Left ventricle myocardium superior (tissue), 1 donor: ENCODE results near the gene GFPT2. TPM values are rescaled to one million over a fixed set of nuclear protein-coding genes. Genes with fewer than 3 reads are reported as not detected.

Experiments
- ATAC-seq: fragments of 200-7000 bp; cut with Tn5 transposase; one replicate; pipeline ENCODE4 v1.9.1; 2020; ENCODE audit warnings: mild to moderate bottlenecking, moderate library complexity
- DNase-seq: peaks from one replicate; pipeline ENCODE4 v3.0.0-alpha.2; 2020
- intact Hi-C: fragments of 100-400 bp; cut with micrococcal nuclease; formaldehyde crosslinking; loops from one replicate; pipeline ENCODE4 v1.11.0; 2022
- total RNA-seq: library from RNA; stranded (reverse); fragmentation: NEBNext Ultra II Directional; extraction: Animal tissue kit (Norgen Biotek cat#: 25700); gene quantifications from one replicate; pipeline ENCODE4 v1.2.1, GENCODE V29; 2021
- donor health status: DM: no; HTN: yes; CAD: no; lungs with severe emphysema.

Gene GFPT2
- total RNA-seq, 1 donor from 2014 or later, result 15.3 TPM

DNA sequence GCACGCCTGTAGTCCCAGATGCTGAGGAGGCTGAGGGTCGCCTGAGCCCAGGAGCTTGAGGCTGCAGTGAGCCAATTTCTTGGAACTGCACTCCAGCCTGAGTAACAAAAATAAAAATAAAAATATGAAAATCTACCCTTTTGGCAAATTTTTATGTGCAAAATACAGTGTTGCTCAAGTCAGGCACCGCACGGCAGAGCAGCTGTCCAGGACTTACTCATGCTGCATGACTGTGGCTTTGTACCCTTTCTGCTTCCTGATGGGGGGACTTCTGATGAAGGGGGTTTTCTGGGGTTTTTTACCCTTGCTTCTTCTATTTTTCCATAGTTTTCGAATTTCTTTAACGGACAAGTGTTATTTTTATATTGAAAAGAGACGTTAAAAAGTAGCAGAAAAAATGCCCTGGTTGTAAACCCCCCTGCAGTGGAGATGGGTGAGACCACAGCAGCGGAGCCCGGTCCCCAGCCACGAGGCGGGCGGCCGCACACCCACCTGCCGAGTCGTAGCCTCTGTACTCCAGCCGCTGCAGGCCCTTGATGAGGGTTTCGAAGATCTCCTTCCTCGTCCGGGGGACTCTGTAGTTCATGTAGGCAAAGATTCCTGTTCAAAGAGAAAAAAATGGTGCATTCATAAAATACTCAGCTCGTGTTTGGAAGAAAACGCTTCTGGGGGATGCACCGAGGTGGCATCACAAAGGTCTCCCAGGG lies 15.0 kb downstream of the GFPT2 start:
- ATAC-seq, result no peak
- intact Hi-C loops, result no loop called here
- no peak for DNase-seq

DNA sequence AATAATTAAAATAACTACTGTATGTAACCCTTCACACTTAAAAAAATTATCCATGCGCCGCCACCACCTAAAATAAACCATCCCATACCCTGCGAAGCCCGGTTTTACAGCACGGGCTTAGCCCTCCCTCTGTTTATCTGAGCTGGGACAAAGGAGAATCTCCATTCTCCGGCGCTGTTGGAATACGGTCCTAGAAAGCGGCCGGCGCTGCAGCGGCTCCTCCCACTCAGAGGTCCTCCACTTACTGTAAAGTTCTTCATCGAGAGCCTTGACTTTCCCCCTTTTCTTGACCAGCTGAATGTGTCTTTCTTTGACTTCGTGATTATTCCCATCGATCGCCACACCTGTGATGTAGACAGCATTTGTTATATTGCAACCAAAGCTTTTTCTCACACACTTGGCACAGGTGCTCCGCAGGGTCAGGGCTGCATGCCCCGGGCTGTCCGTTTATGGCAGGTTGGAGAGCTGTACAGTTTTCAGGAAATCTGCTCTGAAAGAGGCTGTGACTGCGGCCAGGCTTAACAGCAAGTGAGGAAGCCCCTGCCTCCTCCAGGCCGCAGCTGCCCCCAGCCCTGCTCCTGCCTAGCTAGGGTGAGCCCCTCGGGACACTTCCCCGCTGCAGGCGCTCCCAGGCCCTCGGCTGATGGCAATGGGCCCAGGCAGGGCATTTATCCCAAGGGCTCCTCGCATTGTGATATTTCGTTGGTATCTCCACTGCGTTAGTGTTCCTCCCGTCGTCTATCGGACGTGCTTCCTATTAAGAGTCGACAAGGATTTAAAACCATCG lies 16.7 kb downstream of the GFPT2 start:
- ATAC-seq (no peak), DNase-seq (peak; percentile 19)
- intact Hi-C loops, result no loop called here

DNA sequence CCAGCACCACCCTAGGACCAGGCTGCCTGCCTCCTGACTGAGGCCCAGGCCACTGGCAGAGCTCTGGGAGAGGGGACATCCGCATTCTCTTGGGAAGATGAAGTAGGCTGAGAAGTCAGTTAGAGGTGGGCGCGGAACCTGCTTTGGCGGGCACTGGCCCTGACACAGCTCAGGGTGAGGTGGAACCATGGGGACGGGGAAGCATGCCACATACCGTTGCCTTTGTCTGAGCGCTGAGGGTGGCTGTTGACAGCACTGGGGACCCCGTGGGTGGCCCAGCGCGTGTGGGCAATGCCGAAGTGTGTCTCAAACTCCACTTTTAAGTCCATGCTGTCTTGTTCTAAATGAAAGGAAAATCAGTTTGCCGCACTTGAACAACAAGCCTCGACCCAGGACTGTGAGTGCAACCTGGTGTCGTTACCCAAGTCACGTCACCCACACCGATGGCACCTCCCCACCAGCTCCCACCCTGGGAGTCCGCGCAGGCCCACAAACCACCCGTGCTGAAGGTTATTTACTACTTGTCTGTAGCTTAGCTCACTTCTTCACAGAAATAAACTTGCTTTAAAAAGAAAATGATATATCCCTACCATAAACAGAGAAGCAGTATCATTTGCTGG lies 17.4 kb downstream of the GFPT2 start:
- DNase-seq (no peak), ATAC-seq (no peak)
- intact Hi-C loops, result no loop called here

DNA sequence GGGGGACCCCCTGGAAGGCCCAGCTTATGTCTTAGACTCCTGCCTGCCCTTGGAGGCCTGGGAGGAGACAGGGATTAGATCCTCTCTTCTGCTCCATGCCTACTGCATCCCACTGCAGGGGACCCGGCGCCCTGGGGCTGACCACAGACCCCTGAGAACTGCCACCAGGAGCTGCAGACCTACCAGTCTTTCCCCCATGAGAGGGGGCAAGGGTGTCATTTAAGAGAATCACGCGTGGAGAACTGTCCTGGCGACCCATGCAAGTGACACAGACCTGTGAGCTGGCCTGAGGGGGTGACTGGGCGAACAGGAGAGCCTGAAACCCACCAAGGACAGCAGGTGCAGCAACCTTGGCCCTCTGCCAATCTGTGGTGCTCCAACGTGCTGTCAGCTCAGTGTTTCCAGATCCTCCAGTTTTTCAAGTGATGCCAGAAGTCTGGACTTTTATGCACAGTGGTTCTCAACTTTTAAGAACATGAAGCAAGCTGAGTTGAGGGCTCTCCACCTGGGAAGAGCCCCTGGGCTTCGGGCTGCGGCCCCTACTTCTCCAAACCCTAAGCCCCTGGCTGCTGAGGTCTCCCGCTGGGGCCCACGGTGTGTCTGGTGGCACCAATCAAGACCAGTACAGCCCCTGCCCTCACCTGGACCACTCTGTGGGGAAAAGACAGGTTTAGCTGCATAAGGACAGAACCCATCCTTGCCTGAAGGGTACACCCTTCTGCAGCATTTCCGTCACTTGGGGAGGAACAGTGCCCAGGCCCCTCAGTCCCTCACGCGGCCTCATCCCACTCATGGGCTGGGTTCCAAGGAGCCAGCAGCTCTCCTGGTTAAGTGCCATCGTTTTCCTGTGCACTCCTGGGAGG lies 18.2 kb downstream of the GFPT2 start:
- ATAC-seq (no peak), DNase-seq (no peak)
- intact Hi-C loops, result no loop called here

DNA sequence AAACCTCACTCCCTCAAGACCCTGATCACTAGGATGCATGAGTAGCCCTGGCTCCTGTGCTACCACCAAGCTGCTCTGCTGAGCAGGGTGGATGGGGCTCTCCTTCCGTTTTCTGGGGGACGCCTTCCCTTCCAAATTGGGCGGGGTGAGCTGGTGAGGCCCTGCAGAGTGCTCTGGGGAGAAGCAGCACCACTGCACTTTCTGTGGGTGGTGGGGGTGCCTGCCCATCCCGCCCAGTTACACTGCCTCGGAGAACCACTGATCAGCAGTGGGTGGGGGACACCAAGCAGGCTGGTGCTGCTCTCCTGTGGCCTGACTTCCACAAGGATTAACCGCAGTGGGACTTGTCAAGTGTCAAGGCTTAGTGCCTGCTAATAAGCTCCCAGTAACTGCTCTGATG lies 19.0 kb downstream of the GFPT2 start:
- ATAC-seq (no peak), DNase-seq (no peak)
- intact Hi-C loops, result no loop called here

DNA sequence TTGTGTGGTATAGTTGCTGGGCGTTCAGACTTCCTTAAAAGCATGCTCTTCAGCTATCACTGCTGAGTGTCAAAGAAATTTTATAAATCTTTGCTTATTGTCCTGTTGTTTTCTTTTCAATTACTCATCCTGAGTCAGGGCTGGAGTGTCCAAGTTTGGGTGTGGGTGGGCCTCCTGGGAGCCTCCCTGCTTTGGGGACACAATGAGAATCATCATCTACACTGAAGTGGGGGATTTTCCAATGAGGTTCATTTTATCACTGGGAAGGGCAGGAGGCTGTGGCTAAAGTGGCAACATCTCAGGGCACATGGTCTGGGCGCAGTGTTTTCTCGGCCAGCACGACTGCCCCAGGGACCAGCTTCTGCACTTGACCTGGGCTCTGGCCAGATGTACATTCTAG lies 19.5 kb downstream of the GFPT2 start:
- no peak for DNase-seq
- peak; percentile 2 for ATAC-seq
- intact Hi-C loops, result no loop called here

DNA sequence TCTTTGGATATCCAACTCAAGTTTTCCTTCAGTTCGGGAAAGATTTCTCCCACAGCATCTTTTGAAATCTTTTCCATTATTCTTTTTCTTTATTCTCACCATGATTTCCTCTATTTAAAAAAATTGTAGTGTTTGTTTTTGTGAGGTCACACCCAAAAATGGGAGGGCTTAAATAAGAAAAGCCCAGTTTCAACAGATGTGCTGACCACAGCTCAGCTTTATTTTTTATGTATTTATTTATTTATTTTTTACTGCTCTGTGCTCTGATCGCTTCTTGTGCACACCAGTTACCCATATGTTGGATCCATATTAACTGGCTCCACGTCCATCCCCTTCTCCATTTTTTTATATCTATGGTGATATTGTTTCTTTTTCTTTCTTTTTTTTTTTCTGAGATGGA lies 20.3 kb downstream of the GFPT2 start:
- ATAC-seq, result no peak
- intact Hi-C loops, result no loop called here

DNA sequence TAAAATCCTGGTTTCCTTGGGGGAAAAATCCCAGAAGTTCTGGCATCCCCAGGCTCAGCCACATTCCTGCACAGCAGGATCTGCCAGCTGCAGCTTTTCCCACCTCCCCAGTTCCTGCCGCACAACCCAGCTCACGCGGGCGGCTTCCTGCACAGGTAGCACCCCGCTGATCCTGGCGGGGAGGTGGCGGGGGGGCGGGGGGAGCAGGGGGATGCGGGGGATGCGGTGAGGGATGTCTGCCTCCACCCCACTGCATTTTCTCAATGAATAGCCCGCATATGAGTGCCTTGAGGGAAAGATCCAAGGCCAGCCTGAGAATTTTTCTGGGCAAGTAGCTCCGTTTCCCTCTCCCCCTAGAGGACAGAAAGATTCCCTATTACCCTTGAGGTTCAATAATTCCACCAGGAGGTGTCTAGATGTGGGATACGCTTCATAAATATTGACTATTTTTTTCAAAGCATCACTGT lies 21.1 kb downstream of the GFPT2 start:
- DNase-seq, result no peak
- ATAC-seq, result no peak
- intact Hi-C loops, result no loop called here

More for the DNA sequence above, 20.3 kb downstream of the GFPT2 start:
- DNase-seq, result no peak

DNA sequence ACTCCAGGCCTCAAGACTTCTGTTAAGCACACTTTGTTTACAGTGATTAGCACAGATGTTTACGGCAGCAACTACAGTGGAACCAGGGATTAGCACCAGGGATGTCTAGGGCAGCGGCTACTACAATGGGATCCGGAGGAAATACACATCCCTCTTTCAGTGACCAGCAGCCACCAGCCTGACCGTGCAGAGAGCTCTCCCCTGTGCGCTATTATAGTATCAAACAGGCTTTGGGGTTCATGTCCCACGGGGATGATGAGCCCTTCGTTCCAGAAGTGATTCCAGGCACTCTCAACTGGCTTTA lies 21.5 kb downstream of the GFPT2 start:
- no peak for DNase-seq

DNA sequence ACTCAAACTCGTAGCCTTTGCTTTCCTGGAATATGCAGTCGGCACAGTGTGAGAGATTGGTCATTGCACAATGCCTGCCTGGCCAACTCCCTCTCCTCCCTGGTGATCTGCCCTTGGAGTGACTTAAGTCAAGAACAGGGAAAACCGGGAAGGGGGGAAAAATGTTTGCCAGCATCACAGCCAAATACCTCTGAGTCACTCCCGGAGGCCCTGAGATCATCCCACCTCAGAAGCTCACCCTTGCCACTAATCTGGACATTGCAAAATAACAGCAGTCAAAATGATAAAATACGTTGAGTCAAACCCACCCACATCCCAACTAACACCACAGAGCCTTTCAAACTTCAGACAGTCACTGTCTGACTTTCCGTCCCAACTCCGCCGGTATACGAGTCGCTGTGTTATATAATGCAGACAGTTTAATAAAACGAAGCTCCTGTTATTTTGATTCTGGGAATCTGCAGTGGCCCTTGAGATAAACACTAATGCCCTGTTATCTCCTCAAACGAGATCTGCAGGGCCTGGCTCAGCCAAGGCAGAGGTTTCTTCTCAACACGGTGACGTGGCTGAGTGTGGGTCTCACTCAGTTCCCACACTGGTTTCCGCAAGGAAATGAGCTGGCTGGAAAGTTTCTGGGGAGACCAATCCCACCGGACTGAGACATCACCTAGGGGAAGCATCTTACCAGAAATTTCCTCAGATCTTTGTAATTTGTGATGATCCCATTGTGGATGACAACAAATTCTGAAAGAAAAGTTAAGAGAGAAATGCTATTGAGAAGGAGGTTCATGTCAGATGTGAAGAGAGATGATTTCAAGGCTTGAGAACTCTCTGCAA lies 22.1 kb downstream of the GFPT2 start:
- ATAC-seq, result peak; percentile 89
- intact Hi-C loops, result no loop called here
- DNase-seq, result peak; percentile 60

More for the DNA sequence above, 21.5 kb downstream of the GFPT2 start:
- intact Hi-C loops, result no loop called here
- ATAC-seq, result peak; percentile 2

DNA sequence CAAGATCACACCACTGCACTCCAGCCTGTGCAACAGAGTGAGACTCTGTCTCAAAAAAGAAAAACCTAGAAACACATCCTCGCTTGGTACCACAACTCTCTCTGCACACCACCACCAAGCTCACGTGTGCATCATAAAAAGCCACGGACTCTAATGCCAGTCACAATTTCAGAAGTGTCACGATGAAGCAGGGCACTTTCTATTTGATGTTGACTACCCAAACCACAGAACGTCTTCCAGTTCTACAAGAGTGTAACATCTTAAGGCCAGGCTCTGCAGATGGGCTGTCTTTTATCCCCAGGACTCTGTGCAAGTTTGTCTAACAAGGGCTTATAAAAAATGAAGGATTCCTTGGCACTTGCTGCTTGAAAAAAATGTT lies 22.9 kb downstream of the GFPT2 start:
- DNase-seq (no peak), ATAC-seq (no peak)
- intact Hi-C loops, result no loop called here

DNA sequence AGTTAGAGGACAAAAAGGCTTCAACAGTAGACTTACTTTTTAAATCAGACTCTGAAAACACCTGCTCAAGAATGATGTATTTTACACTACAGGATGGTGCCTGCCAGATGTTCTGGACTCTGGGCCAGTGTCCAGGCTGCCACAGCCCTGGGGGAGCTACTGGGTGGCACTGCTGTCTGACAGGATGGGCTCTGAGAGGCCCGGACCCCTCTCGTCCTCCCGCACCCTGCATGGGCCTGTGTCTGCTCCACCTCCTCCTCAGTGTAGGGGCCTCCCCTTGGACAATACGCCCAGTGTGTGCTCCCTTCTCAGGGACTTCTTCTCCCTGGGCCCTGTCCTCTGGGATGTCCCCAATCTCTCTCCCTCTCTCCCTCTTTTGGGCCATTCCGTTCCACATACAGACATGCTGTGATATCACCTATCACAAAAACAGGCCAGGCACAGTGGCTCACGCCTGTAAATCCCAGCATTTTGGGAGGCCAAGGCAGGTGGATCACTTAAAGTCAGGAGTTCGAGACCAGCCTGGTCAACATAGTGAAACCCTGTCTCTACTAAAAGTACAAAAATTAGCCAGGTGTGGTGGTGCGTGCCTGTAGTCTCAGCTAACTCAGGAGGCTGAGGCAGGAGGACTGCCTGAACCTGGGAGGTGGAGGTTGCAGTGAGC lies 23.4 kb downstream of the GFPT2 start:
- DNase-seq (no peak), ATAC-seq (no peak)
- intact Hi-C loops, result no loop called here

DNA sequence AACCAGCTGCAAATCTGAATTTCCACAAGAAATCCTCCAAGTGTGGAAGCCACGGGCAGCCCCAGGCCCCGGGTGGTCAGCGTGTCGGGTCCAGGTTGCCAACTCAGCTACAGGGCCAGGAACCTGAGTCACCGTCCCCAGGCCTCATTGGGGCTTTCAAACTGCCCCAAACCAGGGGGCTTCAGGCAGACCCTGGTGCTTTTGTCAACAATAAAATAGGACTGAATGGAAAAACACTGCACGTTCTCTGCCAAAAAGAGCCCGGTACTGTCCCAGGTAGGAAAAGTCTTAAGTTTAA lies 24.0 kb downstream of the GFPT2 start:
- DNase-seq (no peak), ATAC-seq (no peak)
- intact Hi-C loops, result no loop called here

DNA sequence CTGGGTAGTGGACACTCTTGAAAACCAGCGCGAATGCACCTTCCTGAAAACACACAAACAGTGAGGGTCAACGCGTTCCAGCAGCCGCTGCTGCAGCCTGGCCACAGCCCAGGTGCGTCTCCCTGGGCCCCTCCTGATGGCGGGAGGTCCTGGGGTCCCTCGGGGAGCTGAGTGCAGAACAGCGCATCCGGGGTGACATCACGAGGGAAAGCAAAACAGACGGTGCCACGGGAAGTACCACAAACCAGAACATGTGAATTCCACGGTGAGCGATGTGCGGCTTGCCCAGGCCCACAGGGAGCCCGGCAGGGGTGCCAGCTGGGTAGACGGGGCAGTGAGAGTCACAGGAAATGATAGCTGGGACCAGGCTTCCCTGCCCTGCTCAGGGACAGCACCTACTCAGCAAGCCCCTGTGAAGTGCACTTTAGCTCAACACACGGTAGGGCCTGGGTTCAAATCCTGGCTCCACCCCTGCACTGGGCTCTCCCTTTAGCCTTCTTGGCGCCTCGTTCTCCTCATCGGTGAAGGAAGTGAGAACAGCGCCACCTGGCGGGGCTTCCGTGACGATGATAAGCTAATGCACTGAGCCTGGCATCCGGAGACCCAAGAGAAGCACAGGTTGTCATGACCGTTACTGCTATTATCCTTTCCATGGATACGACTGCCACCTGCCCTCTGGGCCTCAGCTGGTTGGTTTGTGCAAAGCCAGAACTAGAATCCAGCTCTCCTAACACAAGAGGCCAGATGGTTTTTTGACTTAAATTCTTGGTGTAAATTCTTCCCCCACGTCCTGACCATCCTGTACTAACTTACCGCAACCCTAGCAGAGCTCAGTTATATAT lies 24.6 kb downstream of the GFPT2 start:
- intact Hi-C loops, result no loop called here
- DNase-seq (peak; percentile 88), ATAC-seq (peak; percentile 22)

DNA sequence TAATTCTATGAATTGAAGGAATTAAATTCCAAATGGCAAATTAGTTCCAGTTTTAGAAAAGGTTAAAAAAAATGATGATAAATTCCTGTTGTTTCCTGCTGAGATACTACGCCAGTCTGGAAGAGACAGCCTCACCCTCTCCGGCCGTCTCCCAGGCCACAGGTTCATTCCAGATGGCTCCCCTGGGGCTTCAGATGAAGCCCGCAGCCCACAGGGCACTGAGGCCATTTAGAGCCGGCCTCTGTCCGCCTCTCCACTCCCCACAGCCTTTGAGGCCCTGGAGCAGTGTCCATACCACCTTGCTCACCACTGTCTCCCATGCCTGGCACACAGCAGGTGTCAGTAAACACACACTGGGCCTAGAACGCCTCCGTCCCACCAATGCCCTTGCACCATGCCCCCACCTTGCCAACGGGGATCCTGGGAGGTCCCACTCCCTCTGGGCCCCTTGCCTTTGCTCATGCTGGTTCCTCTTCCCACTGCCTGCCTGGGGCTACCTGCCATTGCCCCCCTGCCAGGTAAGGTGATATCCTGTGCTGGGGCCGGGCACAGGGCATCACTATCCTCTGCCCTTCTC lies 26.1 kb downstream of the GFPT2 start:
- intact Hi-C loops, result no loop called here
- no peak for DNase-seq
- no peak for ATAC-seq

DNA sequence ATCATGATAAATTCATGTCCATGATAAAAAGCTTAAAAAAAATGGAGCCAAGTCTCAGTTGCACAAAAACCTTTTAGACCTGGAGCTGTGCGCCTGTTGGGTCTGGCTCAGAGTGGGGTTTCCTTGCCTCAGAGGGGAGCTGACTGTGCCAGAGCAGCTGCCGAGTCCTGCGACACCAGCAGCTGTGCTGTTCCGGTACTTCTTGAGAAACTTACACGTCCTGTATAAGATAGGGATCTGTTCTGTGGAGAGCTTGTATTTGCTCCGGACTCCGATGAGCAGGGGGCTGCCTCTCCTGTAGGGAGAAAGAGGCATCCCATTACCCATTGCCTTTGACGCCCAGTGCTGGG lies 28.6 kb downstream of the GFPT2 start:
- intact Hi-C loops, result no loop called here
- ATAC-seq (peak; percentile 68), DNase-seq (no peak)

DNA sequence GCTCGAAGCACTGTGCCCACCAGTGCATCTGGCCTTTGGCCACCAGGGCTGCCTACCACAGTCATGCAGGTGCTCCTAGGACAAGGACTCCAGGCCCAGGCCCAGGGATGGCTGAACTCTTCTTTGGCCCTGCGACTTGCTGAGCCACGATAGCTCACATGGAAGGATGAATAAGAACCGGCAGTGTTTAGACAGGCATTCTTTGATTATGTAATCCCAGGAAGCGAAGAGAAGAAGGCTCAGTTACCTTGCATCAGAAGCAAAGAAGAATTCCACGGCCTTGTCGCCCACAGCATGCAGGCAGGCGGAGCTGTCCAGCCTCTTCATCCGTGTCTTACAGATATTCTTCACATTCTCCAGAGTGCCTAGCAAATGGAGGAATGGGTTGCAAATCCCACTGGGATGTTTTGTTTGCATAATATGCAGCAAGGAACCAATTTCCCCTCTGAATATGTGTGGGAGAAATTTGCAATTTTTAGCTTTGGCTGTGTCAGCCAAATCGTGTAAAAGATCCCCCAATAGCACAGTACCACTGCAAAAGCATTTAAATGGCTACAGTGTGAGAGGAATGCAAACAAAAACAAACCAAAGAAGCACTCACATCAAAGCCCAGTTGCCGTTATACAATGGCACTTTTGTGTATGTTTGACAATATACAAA lies 29.1 kb downstream of the GFPT2 start:
- no peak for ATAC-seq
- intact Hi-C loops, result no loop called here
- DNase-seq, result no peak
